IMR-90 (cell line): Measurements from ENCODE around the gene PARP3. TPM values are rescaled to one million over a fixed set of nuclear protein-coding genes. Genes with fewer than 3 reads are reported as not detected.

Experiments
- ATAC-seq: fragments of 200-7000 bp; cut with Tn5 transposase; 2 replicates; pipeline ENCODE4 v1.9.1; 2020; ENCODE audit warnings: low read depth, mild to moderate bottlenecking, moderate library complexity
- Bru-seq: library from RNA; stranded (reverse); fragments of 400-500 nt; gene quantifications from one replicate; lab custom pipeline; 2021; lab: Mats Ljungman, UMichigan
- BruChase-seq, 2 experiments: library from RNA; stranded (reverse); fragments of 400-500 nt; gene quantifications; one replicate each; lab custom pipeline; 2021; lab: Mats Ljungman, UMichigan
- BruUV-seq: library from RNA; stranded (reverse); fragments of 400-500 nt; replicated peaks from 2 replicates; lab custom pipeline; 2021; lab: Mats Ljungman, UMichigan
- CTCF ChIA-PET: fragments of 300-600 bp; formaldehyde crosslinking; extraction: SDS; loops from one replicate; lab custom pipeline; 2021; ENCODE audit warnings: antibody characterized with exemption; lab: Yijun Ruan, JAX
- POLR2A ChIA-PET: fragments of 300-600 bp; sonication (Branson Sonifier 250); formaldehyde crosslinking; loops from one replicate; lab custom pipeline; 2022; ENCODE audit warnings: antibody characterized with exemption; ENCODE audit not compliant: unreplicated experiment; lab: Charles Lee
- DNase-seq: peaks from one replicate; pipeline ENCODE4 v3.0.0; 2013
- H2AFZ ChIP-seq: replicated peaks from 2 replicates; pipeline ENCODE3; 2013; ENCODE audit warnings: low read length, mild to moderate bottlenecking; ENCODE audit not compliant: poor library complexity
- H2AK5ac ChIP-seq: 2 replicates; pipeline ENCODE4 v1.6.1; 2013; ENCODE audit warnings: low read depth, low read length, inconsistent platforms
- H2AK9ac ChIP-seq: replicated peaks from 2 replicates; pipeline ENCODE3; 2013; ENCODE audit warnings: mild to moderate bottlenecking, low read depth, low read length, moderate library complexity; ENCODE audit not compliant: poor library complexity
- H2BK120ac ChIP-seq: 2 replicates; pipeline ENCODE4 v1.6.1; 2013; ENCODE audit warnings: low read depth, low read length, inconsistent platforms
- H2BK15ac ChIP-seq: 3 replicates; pipeline ENCODE4 v1.6.1; 2013; ENCODE audit warnings: low read depth, low read length, inconsistent platforms
- H2BK20ac ChIP-seq: 2 replicates; pipeline ENCODE4 v1.6.1; 2013; ENCODE audit warnings: low read depth, mild to moderate bottlenecking, inconsistent platforms, low read length, moderate library complexity
- H2BK5ac ChIP-seq: 2 replicates; pipeline ENCODE4 v1.6.1; 2013; ENCODE audit warnings: mild to moderate bottlenecking, low read depth, low read length, inconsistent platforms; ENCODE audit not compliant: poor library complexity, severe bottlenecking
- H3K14ac ChIP-seq: replicated peaks from 2 replicates; pipeline ENCODE4 v1.6.1; 2013; ENCODE audit warnings: low read depth, low read length, inconsistent platforms
- H3K18ac ChIP-seq: 2 replicates; pipeline ENCODE4 v1.6.1; 2013; ENCODE audit warnings: low read depth, low read length, control low read depth
- H3K23ac ChIP-seq: 2 replicates; pipeline ENCODE4 v1.6.1; 2013; ENCODE audit warnings: low read depth, low read length, inconsistent platforms
- H3K27ac ChIP-seq: 2 replicates; pipeline ENCODE4 v1.5.1; 2013; ENCODE audit warnings: mild to moderate bottlenecking, control low read depth, low read length; ENCODE audit not compliant: insufficient read depth
- H3K27me3 ChIP-seq: 2 replicates; pipeline ENCODE4 v1.6.1; 2013; ENCODE audit warnings: low read length; ENCODE audit not compliant: control insufficient read depth, insufficient read depth
- H3K36me3 ChIP-seq: 2 replicates; pipeline ENCODE4 v1.6.1; 2013; ENCODE audit warnings: low read length, mixed read lengths; ENCODE audit not compliant: control insufficient read depth, insufficient read depth
- H3K4ac ChIP-seq: 2 replicates; pipeline ENCODE4 v1.6.1; 2013; ENCODE audit warnings: low read depth, low read length, inconsistent platforms
- H3K4me1 ChIP-seq: 2 replicates; pipeline ENCODE4 v1.6.1; 2013; ENCODE audit warnings: low read length, mixed read lengths; ENCODE audit not compliant: control insufficient read depth, insufficient read depth
- H3K4me2 ChIP-seq: 2 replicates; pipeline ENCODE4 v1.6.1; 2013; ENCODE audit warnings: low read depth, mild to moderate bottlenecking, control low read depth, low read length, moderate library complexity
- H3K4me3 ChIP-seq: 2 replicates; pipeline ENCODE4 v1.5.1; 2013; ENCODE audit warnings: low read depth, mild to moderate bottlenecking, control low read depth, low read length, moderate library complexity; ENCODE audit not compliant: insufficient read depth
- H3K56ac ChIP-seq: 2 replicates; pipeline ENCODE4 v1.6.1; 2013; ENCODE audit warnings: low read length, inconsistent platforms; ENCODE audit not compliant: insufficient read depth; ENCODE audit errors: extremely low read depth
- H3K79me1 ChIP-seq, 2 experiments: 2 replicates each; pipeline ENCODE4 v1.6.1; 2013; ENCODE audit warnings: low read length in 2 of 2, inconsistent platforms in 1 of 2, low read depth in 1 of 2
- H3K9ac ChIP-seq: 2 replicates; pipeline ENCODE4 v1.6.1; 2013; ENCODE audit warnings: low read depth, low read length, control low read depth
- H3K9me1 ChIP-seq: 2 replicates; pipeline ENCODE4 v1.6.1; 2013; ENCODE audit warnings: low read length, inconsistent platforms; ENCODE audit not compliant: insufficient read depth
- H3K9me3 ChIP-seq: 2 replicates; pipeline ENCODE4 v1.6.1; 2013; ENCODE audit warnings: low read length; ENCODE audit not compliant: control insufficient read depth, insufficient read depth
- H4K20me1 ChIP-seq: 2 replicates; pipeline ENCODE4 v1.6.1; 2013; ENCODE audit warnings: low read length, inconsistent platforms; ENCODE audit not compliant: insufficient read depth
- H4K5ac ChIP-seq: 2 replicates; pipeline ENCODE4 v1.6.1; 2013; ENCODE audit warnings: mild to moderate bottlenecking, low read depth, low read length, control low read depth
- H4K8ac ChIP-seq, 2 experiments: 2 replicates each; pipeline ENCODE4 v1.6.1; 2013; ENCODE audit warnings: low read depth in 2 of 2, low read length in 2 of 2, control low read depth in 1 of 2, inconsistent platforms in 1 of 2
- H4K91ac ChIP-seq: 2 replicates; pipeline ENCODE4 v1.6.1; 2013; ENCODE audit warnings: low read depth, low read length, inconsistent platforms; ENCODE audit not compliant: insufficient read depth
- BHLHE40 ChIP-seq: fragments of 150-350 bp; IDR thresholded peaks from 2 replicates; pipeline ENCODE4 v1.6.1; 2016; ENCODE audit warnings: mild to moderate bottlenecking, low read depth, low read length
- CEBPB ChIP-seq: IDR thresholded peaks from 2 replicates; pipeline ENCODE4 v1.6.1; 2012; ENCODE audit warnings: low read depth, low read length, improper control_type of control experiment
- CHD1 ChIP-seq: IDR thresholded peaks from 2 replicates; pipeline ENCODE4 v1.6.1; 2012; ENCODE audit warnings: low read depth, low read length, improper control_type of control experiment
- CTCF ChIP-seq: conservative IDR thresholded peaks from 2 replicates; pipeline ENCODE4 v1.5.1; 2012; ENCODE audit warnings: mild to moderate bottlenecking, low read depth, low read length, improper control_type of control experiment
- ELK1 ChIP-seq: fragments of 150-350 bp; IDR thresholded peaks from 2 replicates; pipeline ENCODE4 v1.6.1; 2016; ENCODE audit warnings: low read depth, mild to moderate bottlenecking, low read length, moderate library complexity, borderline replicate concordance
- FOS ChIP-seq: fragments of 150-350 bp; IDR thresholded peaks from 2 replicates; pipeline ENCODE4 v1.6.1; 2016; ENCODE audit warnings: low read depth, low read length
- MAFK ChIP-seq: IDR thresholded peaks from 2 replicates; pipeline ENCODE4 v1.6.1; 2012; ENCODE audit warnings: low read depth, low read length, improper control_type of control experiment
- MAZ ChIP-seq: IDR thresholded peaks from 2 replicates; pipeline ENCODE4 v1.6.1; 2012; ENCODE audit warnings: low read depth, mild to moderate bottlenecking, low read length, improper control_type of control experiment, moderate library complexity, borderline replicate concordance
- MXI1 ChIP-seq: IDR thresholded peaks from 2 replicates; pipeline ENCODE4 v1.6.1; 2012; ENCODE audit warnings: low read depth, mild to moderate bottlenecking, low read length, moderate library complexity, borderline replicate concordance
- POLR2A ChIP-seq: IDR thresholded peaks from 2 replicates; pipeline ENCODE4 v1.6.1; 2012; ENCODE audit warnings: mild to moderate bottlenecking, low read depth, low read length
- RAD21 ChIP-seq: IDR thresholded peaks from 2 replicates; pipeline ENCODE4 v1.6.1; 2012; ENCODE audit warnings: low read length, improper control_type of control experiment
- RFX5 ChIP-seq: IDR thresholded peaks from 2 replicates; pipeline ENCODE4 v1.8.0; 2012; ENCODE audit warnings: low read depth, mild to moderate bottlenecking, low read length, moderate library complexity
- WGBS, 2 experiments: methylation state at CpG; one replicate each; pipeline versions ENCODE4 v1.1.5 to v1.1.7; 2013; ENCODE audit warnings: missing lambda C conversion rate in 2 of 2; ENCODE audit not compliant: insufficient read length in 1 of 2; ENCODE audit errors: extremely low coverage in 2 of 2; 5-methylcytosine and 5-hydroxymethylcytosine counted together
- dilution Hi-C: fragments of 300-500 bp; cut with HindIII; formaldehyde crosslinking; loops from one replicate; pipeline ENCODE4 v1.14.3; 2018; ENCODE audit warnings: low sequenced_read_pairs; ENCODE audit not compliant: unreplicated experiment
- in situ Hi-C: fragments of 300-500 bp; cut with MboI; formaldehyde crosslinking; loops from 3 replicates; pipeline ENCODE4 v1.14.3; 2019; ENCODE audit warnings: low sequenced_read_pairs, inconsistent platforms, mixed read lengths
- intact Hi-C: fragments of 100-400 bp; cut with micrococcal nuclease; formaldehyde crosslinking; loops from 2 replicates; pipeline ENCODE4 v1.10.0; 2022
- long read RNA-seq: library from polyadenylated mRNA; unstranded; transcript quantifications from one replicate; pipeline ENCODE4 v2.0.0, GENCODE V29; 2021; ENCODE audit not compliant: unreplicated experiment
- polyA plus RNA-seq, 3 experiments: library from polyadenylated mRNA; depleted of rRNA; stranded (reverse); fragments of >200 nt; gene quantifications; 2 replicates each; pipeline ENCODE4 v1.2.3, GENCODE V29; 2012; ENCODE audit warnings: low replicate concordance in 1 of 3
- total RNA-seq: library from RNA; depleted of rRNA; stranded (reverse); fragments of >200 nt; gene quantifications from 2 replicates; pipeline ENCODE4 v1.2.3, GENCODE V29; 2012; rRNA removed

The PARP3 gene
- total RNA-seq = 14.4 and 16.3 TPM in 2 replicates
- polyA plus RNA-seq (2012; rRNA removed) = 22.0 and 22.5 TPM in 2 replicates
- 14.1 and 15.6 TPM in 2 replicates for polyA plus RNA-seq (2012; cell fraction: cytosol; rRNA removed)
- polyA plus RNA-seq (2012; cell fraction: nucleus; rRNA removed; ENCODE audit: low replicate concordance) = 53.8 and 79.0 TPM in 2 replicates
- percentile 47 among the genes with signal in this experiment for Bru-seq, nascent RNA
- percentile 47 among the genes with signal in this experiment for BruChase-seq, experiment 1, labeled RNA remaining after a 6-hour chase
- percentile 48 among the genes with signal in this experiment for BruChase-seq, experiment 2, labeled RNA remaining after a 2-hour chase
- long read RNA-seq, partial matches to known transcripts = 12 of 27 reads
- long read RNA-seq, other reads (novel, unspliced or antisense) = 9 of 27 reads

GRCh38 chr3:51941798-51942602 is at the start of gene PARP3, which contains the start of gene RRP9:
PARP3 (plus strand) TSS chr3:51942363; CDS start chr3:51943356, 993 bp downstream.
RRP9 (minus strand) TSS chr3:51941904; CDS start chr3:51941867, 37 bp downstream.
- intact Hi-C loops = loop anchor here (1.0 to 5.0 kb wide), 8 partner anchors 32 to 255 kb away; partner anchors contain the start of genes ABHD14B, ACY1, DUSP7 and RPL29
- no peak; the same call in 1 of the 2 replicates for TF ChIP-seq FOS
- peak; percentile 66 for TF ChIP-seq MAZ
- peak; percentile 100 for TF ChIP-seq MXI1
- peak; percentile 51 for TF ChIP-seq POLR2A
- TF ChIP-seq ELK1 = no peak
- TF ChIP-seq RAD21 = peak; percentile 97
- TF ChIP-seq CHD1 = no peak
- no peak for TF ChIP-seq RFX5
- TF ChIP-seq MAFK = no peak
- TF ChIP-seq BHLHE40 = peak; percentile 70
- no peak for TF ChIP-seq CEBPB
- peak; percentile 99 for TF ChIP-seq CTCF

More at GRCh38 chr3:51941798-51942602, at the start of gene PARP3, which contains the start of gene RRP9:
- ChIA-PET POLR2A (interaction anchor here (0.6 kb wide), 2 partner anchors 12 to 1373 kb away, joined by 3 to 5 read pairs; partner anchors contain the start of gene HEMK1), CTCF (interaction anchor here (0.6 to 1.2 kb wide), 8 partner anchors 10 to 1326 kb away, joined by 3 to 10 read pairs (median 4); partner anchors contain the start of gene ABHD14B)
- Histone ChIP-seq H3K36me3 (peaks cover 12% of the 10 kb centered on the region), H2BK120ac (peak within 1 kb of the TSS; percentile 58), H2BK15ac (peak within 1 kb of the TSS; percentile 64; the same call in 1 of the 3 replicates), H4K8ac (peak within 1 kb of the TSS; percentile 97), H3K4ac (peak within 1 kb of the TSS; percentile 91), H2AK9ac (peak within 1 kb of the TSS; percentile 96), H3K18ac (peak within 1 kb of the TSS; percentile 61), H3K14ac (peak within 1 kb of the TSS; percentile 92), H2BK5ac (peak within 1 kb of the TSS; percentile 79), H4K5ac (peak within 1 kb of the TSS; percentile 98), H4K91ac (peak within 1 kb of the TSS; percentile 90), H3K9me1 (peaks cover 12% of the 10 kb centered on the region), H3K79me1 (peaks cover 21 to 41% of the 10 kb centered on the region in 2 experiments; a peak in 3 of 4 replicates), H2BK20ac (0 out of 2 replicates have a peak within 1 kb of the TSS, but pooled peaks have one; percentile 11), H3K4me2 (peak within 1 kb of the TSS; percentile 98), H3K27ac (peak within 1 kb of the TSS; percentile 79), H3K23ac (peak within 1 kb of the TSS; percentile 54; the same call in 1 of the 2 replicates), H2AFZ (peak within 1 kb of the TSS; percentile 94), H3K9ac (peak within 1 kb of the TSS; percentile 66), H3K4me1 (peaks cover 13% of the 10 kb centered on the region), H3K27me3 (no peaks in the 10 kb centered on the region), H4K20me1 (peaks cover 9% of the 10 kb centered on the region), H2AK5ac (peak within 1 kb of the TSS; percentile 97), H3K4me3 (peak within 1 kb of the TSS; percentile 49), H3K56ac (peak within 1 kb of the TSS; percentile 37; the same call in 1 of the 2 replicates), H3K9me3 (no peaks in the 10 kb centered on the region)
- peak; percentile 100 for DNase-seq
- no TSS peak for BruUV-seq
- ATAC-seq = peak; percentile 93
- dilution Hi-C loops = no loop called here
- 0% methylated on average over 32 of the region's 67 CpGs; no CpG with 5 or more reads in 1 of the 2 experiments for WGBS, 2 experiments
- in situ Hi-C loops = loop anchor here (25.0 kb wide), 1 partner anchor 555 kb away; the partner anchor contains the start of genes MANF and RBM15B
